HEK293 (cell line): Measurements from ENCODE around the gene NYAP2.

Source experiments
- CTCF ChIA-PET: fragments of 350-600 bp; formaldehyde crosslinking; extraction: SDS; loops from one replicate; lab custom pipeline; 2021; ENCODE audit warnings: antibody characterized with exemption; lab: Yijun Ruan, JAX
- POLR2A ChIA-PET: fragments of 300-600 bp; formaldehyde crosslinking; extraction: SDS; loops from one replicate; lab custom pipeline; 2020; ENCODE audit warnings: antibody characterized with exemption, inconsistent platforms; lab: Yijun Ruan, JAX
- H3K27ac ChIP-seq: fragments of 200-500 bp; sonication (Bioruptor generic); 2 replicates; pipeline ENCODE4 v1.5.1; 2014; ENCODE audit warnings: low read depth, low read length, control low read depth, inconsistent platforms; ENCODE audit errors: extremely low read depth
- H3K36me3 ChIP-seq, 2 experiments: fragments of 200-500 bp in 1 of 2; sonication (Bioruptor generic) in 1 of 2; 1 replicate in 1 of 2; 2 replicates in 1 of 2; pipeline ENCODE4 v1.5.1; 2014 to 2017; ENCODE audit warnings: inconsistent platforms in 2 of 2, low read length in 2 of 2; ENCODE audit not compliant: control insufficient read depth in 2 of 2, insufficient read depth in 1 of 2
- H3K4me1 ChIP-seq: fragments of 200-500 bp; sonication (Bioruptor generic); 2 replicates; pipeline ENCODE4 v1.5.1; 2014; ENCODE audit warnings: mild to moderate bottlenecking, low read length, inconsistent platforms; ENCODE audit not compliant: control insufficient read depth, insufficient read depth
- H3K4me3 ChIP-seq: 2 replicates; pipeline ENCODE4 v1.5.1; 2011; ENCODE audit warnings: low read depth, mild to moderate bottlenecking, control low read depth, low read length, moderate library complexity
- H3K9me3 ChIP-seq: fragments of 200-500 bp; sonication (Bioruptor generic); 2 replicates; pipeline ENCODE4 v1.5.1; 2014; ENCODE audit warnings: low read depth, low read length, inconsistent platforms; ENCODE audit not compliant: control insufficient read depth, insufficient read depth
- AEBP2 ChIP-seq: fragments of 450-650 bp; formaldehyde crosslinking; IDR thresholded peaks from 2 replicates; pipeline ENCODE4 v1.5.1; 2016; ENCODE audit warnings: missing biosample characterization, missing genetic modification characterization, borderline replicate concordance
- BCL11A ChIP-seq: fragments of 450-650 bp; formaldehyde crosslinking; IDR thresholded peaks from 2 replicates; pipeline ENCODE4 v1.5.1; 2016; ENCODE audit warnings: low read depth, missing biosample characterization, missing genetic modification characterization
- ZBTB17 ChIP-seq: fragments of 450-650 bp; formaldehyde crosslinking; IDR thresholded peaks from 2 replicates; pipeline ENCODE4 v1.5.1; 2016; ENCODE audit warnings: missing biosample characterization, missing genetic modification characterization
- ZBTB20 ChIP-seq: fragments of 450-650 bp; formaldehyde crosslinking; IDR thresholded peaks from 2 replicates; pipeline ENCODE4 v1.5.1; 2016; ENCODE audit warnings: missing biosample characterization, missing genetic modification characterization
- ZFHX2 ChIP-seq: fragments of 450-650 bp; formaldehyde crosslinking; conservative IDR thresholded peaks from 2 replicates; pipeline ENCODE4 v1.5.1; 2016; ENCODE audit warnings: missing biosample characterization, missing genetic modification characterization
- ZFP37 ChIP-seq: fragments of 450-650 bp; formaldehyde crosslinking; IDR thresholded peaks from 2 replicates; pipeline ENCODE4 v1.5.1; 2016; ENCODE audit warnings: missing biosample characterization, missing genetic modification characterization
- ZNF112 ChIP-seq: fragments of 450-650 bp; formaldehyde crosslinking; IDR thresholded peaks from 2 replicates; pipeline ENCODE4 v1.5.0; 2017; ENCODE audit warnings: missing biosample characterization, missing genetic modification characterization
- ZNF223 ChIP-seq: fragments of 450-650 bp; formaldehyde crosslinking; IDR thresholded peaks from 2 replicates; pipeline ENCODE4 v1.5.1; 2016; ENCODE audit warnings: missing biosample characterization, missing genetic modification characterization
- ZNF391 ChIP-seq: fragments of 450-650 bp; formaldehyde crosslinking; IDR thresholded peaks from 2 replicates; pipeline ENCODE4 v1.5.1; 2016; ENCODE audit warnings: low read depth, missing biosample characterization, missing genetic modification characterization, borderline replicate concordance
- ZNF416 ChIP-seq: fragments of 450-650 bp; formaldehyde crosslinking; IDR thresholded peaks from 2 replicates; pipeline ENCODE4 v1.5.1; 2016; ENCODE audit warnings: missing biosample characterization, missing genetic modification characterization
- ZNF585B ChIP-seq: fragments of 450-650 bp; formaldehyde crosslinking; IDR thresholded peaks from 2 replicates; pipeline ENCODE4 v1.5.1; 2016; ENCODE audit warnings: missing biosample characterization, missing genetic modification characterization
- TF ChIP-seq, protein P1 (sequence below): fragments of 450-650 bp; formaldehyde crosslinking; IDR thresholded peaks from 2 replicates; pipeline ENCODE4 v1.5.1; 2016; ENCODE audit warnings: missing biosample characterization, missing genetic modification characterization
- TF ChIP-seq, protein P2 (sequence below): fragments of 450-650 bp; formaldehyde crosslinking; IDR thresholded peaks from 2 replicates; pipeline ENCODE4 v1.5.1; 2016; ENCODE audit warnings: missing biosample characterization, missing genetic modification characterization
- TF ChIP-seq, protein P3 (sequence below): fragments of 450-650 bp; formaldehyde crosslinking; IDR thresholded peaks from 2 replicates; pipeline ENCODE4 v1.5.1; 2017; ENCODE audit warnings: missing biosample characterization, missing genetic modification characterization
- TF ChIP-seq, protein P4 (sequence below): fragments of 450-650 bp; formaldehyde crosslinking; optimal IDR thresholded peaks from 2 replicates; pipeline ENCODE3; 2016; ENCODE audit warnings: missing biosample characterization, mild to moderate bottlenecking, missing genetic modification characterization

The NYAP2 gene

GRCh38 chr2:225512876-225513540 is 113.5 kb downstream of the NYAP2 start:
- Histone ChIP-seq H3K4me1 (0 out of 2 replicates have a peak, but pooled peaks cover 4% of the 10 kb centered on the region), H3K27ac (no peak overlapping the region), H3K36me3 (no peaks in the 10 kb centered on the region), H3K9me3 (no peaks in the 10 kb centered on the region), H3K4me3 (no peak overlapping the region)
- CTCF ChIA-PET, result no interaction called here
- POLR2A ChIA-PET, result no interaction called here
- no peak for TF ChIP-seq ZBTB20 (tag by site-specific recombination)
- TF ChIP-seq ZNF416 (tag by site-specific recombination), result no peak
- TF ChIP-seq AEBP2, result no peak
- TF ChIP-seq, protein P1, sequence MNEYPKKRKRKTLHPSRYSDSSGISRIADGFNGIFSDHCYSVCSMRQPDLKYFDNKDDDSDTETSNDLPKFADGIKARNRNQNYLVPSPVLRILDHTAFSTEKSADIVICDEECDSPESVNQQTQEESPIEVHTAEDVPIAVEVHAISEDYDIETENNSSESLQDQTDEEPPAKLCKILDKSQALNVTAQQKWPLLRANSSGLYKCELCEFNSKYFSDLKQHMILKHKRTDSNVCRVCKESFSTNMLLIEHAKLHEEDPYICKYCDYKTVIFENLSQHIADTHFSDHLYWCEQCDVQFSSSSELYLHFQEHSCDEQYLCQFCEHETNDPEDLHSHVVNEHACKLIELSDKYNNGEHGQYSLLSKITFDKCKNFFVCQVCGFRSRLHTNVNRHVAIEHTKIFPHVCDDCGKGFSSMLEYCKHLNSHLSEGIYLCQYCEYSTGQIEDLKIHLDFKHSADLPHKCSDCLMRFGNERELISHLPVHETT (tag by site-specific recombination), result no peak
- TF ChIP-seq ZBTB17 (tag by site-specific recombination), result no peak
- TF ChIP-seq ZNF585B (tag by site-specific recombination), result no peak
- TF ChIP-seq, protein P2, sequence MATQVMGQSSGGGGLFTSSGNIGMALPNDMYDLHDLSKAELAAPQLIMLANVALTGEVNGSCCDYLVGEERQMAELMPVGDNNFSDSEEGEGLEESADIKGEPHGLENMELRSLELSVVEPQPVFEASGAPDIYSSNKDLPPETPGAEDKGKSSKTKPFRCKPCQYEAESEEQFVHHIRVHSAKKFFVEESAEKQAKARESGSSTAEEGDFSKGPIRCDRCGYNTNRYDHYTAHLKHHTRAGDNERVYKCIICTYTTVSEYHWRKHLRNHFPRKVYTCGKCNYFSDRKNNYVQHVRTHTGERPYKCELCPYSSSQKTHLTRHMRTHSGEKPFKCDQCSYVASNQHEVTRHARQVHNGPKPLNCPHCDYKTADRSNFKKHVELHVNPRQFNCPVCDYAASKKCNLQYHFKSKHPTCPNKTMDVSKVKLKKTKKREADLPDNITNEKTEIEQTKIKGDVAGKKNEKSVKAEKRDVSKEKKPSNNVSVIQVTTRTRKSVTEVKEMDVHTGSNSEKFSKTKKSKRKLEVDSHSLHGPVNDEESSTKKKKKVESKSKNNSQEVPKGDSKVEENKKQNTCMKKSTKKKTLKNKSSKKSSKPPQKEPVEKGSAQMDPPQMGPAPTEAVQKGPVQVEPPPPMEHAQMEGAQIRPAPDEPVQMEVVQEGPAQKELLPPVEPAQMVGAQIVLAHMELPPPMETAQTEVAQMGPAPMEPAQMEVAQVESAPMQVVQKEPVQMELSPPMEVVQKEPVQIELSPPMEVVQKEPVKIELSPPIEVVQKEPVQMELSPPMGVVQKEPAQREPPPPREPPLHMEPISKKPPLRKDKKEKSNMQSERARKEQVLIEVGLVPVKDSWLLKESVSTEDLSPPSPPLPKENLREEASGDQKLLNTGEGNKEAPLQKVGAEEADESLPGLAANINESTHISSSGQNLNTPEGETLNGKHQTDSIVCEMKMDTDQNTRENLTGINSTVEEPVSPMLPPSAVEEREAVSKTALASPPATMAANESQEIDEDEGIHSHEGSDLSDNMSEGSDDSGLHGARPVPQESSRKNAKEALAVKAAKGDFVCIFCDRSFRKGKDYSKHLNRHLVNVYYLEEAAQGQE (tag by site-specific recombination), result no peak
- TF ChIP-seq, protein P3, sequence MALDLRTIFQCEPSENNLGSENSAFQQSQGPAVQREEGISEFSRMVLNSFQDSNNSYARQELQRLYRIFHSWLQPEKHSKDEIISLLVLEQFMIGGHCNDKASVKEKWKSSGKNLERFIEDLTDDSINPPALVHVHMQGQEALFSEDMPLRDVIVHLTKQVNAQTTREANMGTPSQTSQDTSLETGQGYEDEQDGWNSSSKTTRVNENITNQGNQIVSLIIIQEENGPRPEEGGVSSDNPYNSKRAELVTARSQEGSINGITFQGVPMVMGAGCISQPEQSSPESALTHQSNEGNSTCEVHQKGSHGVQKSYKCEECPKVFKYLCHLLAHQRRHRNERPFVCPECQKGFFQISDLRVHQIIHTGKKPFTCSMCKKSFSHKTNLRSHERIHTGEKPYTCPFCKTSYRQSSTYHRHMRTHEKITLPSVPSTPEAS (tag by site-specific recombination), result no peak
- TF ChIP-seq, protein P4, sequence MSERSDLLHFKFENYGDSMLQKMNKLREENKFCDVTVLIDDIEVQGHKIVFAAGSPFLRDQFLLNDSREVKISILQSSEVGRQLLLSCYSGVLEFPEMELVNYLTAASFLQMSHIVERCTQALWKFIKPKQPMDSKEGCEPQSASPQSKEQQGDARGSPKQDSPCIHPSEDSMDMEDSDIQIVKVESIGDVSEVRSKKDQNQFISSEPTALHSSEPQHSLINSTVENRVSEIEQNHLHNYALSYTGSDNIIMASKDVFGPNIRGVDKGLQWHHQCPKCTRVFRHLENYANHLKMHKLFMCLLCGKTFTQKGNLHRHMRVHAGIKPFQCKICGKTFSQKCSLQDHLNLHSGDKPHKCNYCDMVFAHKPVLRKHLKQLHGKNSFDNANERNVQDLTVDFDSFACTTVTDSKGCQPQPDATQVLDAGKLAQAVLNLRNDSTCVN (tag by site-specific recombination), result no peak
- TF ChIP-seq ZNF391 (tag by site-specific recombination), result no peak
- TF ChIP-seq BCL11A, result no peak
- no peak for TF ChIP-seq ZNF112

- Histone ChIP-seq H3K4me3 (no peak overlapping the region), H3K9me3 (no peaks in the 10 kb centered on the region), H3K4me1 (0 out of 2 replicates have a peak, but pooled peaks cover 4% of the 10 kb centered on the region), H3K27ac (no peak overlapping the region), H3K36me3 (no peaks in the 10 kb centered on the region)
- CTCF ChIA-PET, result no interaction called here
- POLR2A ChIA-PET, result no interaction called here
- TF ChIP-seq ZNF223 (tag by site-specific recombination) (no peak), ZFHX2 (tag by site-specific recombination) (no peak), ZNF112 (no peak), ZFP37 (tag by site-specific recombination) (no peak)
- TF ChIP-seq, protein P1 (tag by site-specific recombination), result no peak
Observed at GRCh38 chr2:225515033-225515432, 115.5 kb downstream of the NYAP2 start.
